GM21528 (cell line): ENCODE measurements around the gene SPATS2.

Source experiments
- ATAC-seq: cut with Tn5 transposase; IDR thresholded peaks from one replicate; pipeline ENCODE4 v1.9.1; 2021; ENCODE audit warnings: mild to moderate bottlenecking, moderate library complexity; ENCODE audit not compliant: unreplicated experiment, low FRiP score

SPATS2 gene

DNA sequence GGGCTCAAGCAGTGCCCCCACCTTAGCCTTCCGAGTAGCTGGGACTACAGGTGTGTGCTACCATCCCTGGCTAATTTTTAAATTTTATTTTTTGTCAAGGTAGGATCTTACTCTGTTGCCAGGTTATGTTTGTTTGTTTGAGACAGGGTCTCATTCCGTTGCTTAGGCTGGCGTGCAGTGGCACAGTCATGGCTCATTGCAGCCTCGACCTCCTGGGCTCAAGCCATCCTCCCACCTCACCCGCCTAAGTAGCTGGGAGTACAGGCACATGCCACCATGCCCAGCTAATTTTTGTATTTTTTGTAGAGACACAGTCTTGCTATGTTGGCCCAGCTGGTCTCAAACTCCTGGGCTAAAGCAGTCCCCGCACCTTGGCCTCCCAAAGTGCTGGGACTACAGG is 88.2 kb downstream of the SPATS2 start:
- no peak for ATAC-seq

GRCh38 chr12:49456131-49456679 is 88.9 kb downstream of the SPATS2 start:
- ATAC-seq: no peak

GRCh38 chr12:49458816-49459215 is 91.6 kb downstream of the SPATS2 start:
- ATAC-seq: no peak

- no peak for ATAC-seq
These were observed 94.0 kb downstream of the SPATS2 start for GRCh38 chr12:49461221-49461620.

DNA sequence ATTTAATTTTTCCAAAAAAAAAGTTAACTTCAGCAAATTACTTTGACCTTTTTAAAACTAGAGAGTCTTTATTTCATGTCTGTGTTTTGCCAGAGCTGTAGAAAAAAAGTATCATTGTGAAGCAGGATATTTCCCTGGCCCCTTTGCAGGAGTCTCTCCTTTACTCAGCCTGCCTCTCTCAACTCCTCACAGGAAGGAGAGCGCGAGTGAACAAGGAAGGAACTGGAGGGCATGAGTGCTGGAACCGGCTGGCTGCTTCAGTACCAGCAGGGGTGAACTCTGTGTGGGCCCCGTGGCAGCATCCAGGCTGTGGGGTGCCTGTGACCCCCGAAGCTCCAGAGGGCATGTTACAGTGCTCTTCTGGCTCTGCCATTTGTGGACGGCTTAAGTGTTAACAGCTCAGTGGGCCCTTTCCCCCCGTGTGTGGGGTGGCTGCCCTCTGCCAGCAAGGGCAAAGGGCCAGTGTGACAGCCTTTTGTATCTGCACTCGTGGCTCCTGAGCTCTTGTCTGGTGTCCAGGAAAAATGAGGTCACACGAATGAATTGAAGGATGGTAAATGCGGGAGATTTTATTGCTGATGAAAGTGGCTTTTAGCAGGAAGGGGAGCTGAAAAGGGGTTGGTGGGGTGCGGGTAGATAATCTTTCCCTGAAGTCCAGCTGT is 95.0 kb downstream of the SPATS2 start:
- no peak for ATAC-seq

DNA sequence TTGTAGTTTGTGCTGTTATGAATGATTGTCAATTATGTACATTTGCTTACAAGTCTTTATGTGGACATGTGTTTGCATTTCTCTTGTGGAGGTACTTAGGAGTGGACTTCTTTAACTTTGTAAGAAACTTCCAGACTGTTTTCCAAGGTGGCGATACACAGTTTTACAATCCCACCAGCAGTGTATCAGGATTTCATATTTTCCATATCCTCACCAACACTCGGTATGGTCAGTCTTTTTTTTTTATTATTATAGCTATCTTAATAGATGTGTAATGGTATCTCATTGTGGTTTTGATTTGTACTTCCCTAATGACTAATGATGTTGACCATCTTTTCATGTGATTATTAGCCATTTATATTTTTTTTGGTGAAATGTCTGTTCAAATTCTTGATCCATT is 97.9 kb downstream of the SPATS2 start:
- no peak for ATAC-seq

DNA sequence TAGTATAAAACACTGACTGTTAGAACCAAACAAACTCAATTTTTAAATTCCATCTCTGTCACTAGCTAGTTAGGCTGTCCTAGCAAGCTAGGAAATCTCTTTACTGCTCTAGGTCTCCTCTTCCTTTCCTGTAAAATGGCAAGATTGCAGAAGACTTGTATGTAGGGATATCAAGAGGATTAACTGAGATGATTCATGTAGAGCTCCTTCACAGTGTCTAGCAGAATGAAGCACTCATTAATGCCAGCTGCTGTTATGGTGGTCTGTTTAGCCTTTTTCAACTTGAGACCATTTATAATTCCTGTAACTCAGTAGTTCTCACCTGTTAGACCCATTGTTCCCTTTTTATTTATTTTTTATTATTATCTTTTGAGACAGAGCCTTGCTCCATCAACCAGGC is 103.7 kb downstream of the SPATS2 start:
- no peak for ATAC-seq

- no peak for ATAC-seq
These were observed 104.3 kb downstream of the SPATS2 start for GRCh38 chr12:49471557-49471956.

DNA sequence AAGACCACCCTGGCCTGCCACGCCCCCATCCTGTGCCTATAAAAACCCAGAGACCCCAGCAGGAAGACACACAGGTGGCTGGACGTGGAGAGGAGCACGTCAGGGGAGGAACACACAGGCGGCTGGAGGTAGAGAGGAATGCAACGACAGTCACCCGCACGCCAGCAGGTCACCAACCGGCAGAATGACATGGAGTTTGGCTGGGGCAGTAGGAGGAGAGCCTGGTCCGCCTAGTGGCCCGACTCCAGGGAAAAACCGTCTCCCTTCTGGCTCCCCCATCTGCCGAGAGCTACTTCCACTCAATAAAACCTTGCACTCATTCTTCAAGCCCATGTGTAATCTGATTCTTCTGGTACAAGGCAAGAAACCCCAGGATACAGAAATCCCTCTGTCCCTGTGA is 108.8 kb downstream of the SPATS2 start:
- no peak for ATAC-seq

GRCh38 chr12:49478949-49479664 is 111.8 kb downstream of the SPATS2 start:
- ATAC-seq: no peak

DNA sequence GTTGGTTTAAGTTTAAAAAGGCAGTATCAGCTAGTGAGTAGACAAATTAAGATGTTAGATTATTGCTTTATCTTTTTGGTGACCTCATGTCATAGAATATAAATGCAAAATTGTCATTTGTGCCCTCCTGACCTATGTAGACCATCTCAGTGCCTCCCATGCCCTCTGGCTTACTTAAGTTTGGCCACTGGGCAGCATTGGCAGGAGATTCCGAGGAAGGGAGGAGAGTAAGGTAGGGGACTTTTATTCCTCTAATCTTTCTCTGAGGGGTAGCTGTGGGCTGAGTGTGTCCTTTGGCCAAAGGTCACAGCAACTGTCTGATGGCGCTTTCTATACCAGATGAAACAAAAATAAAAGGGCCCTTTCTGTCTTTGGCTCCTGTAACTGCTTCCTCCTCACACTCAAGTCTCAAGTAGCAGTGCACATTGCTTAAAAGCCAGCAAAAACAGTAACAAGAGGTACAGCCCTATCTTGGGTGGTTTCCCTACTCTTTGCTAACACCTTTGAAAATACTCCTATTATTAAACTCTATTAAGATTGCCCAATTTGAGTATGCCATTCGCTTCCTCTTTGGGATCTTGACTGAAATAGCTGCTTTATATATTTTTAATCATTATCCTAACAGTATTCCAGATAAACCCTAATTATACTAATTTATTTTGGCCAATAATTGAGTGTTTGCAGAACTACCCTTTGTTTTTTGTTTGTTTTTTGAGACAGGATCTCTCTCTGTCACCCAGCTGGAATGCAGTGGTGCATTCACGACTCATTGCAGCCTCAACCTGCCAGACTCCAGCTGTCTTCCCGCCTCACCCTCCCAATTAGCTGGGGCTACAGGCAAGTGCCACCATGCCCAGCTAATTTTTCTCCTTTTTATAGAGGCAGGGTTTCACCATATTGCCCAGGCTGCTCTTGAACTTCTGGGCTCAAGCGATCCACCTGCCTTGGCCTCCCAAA is 115.1 kb downstream of the SPATS2 start:
- no peak for ATAC-seq

- ATAC-seq: no peak
These were observed 116.4 kb downstream of the SPATS2 start for GRCh38 chr12:49483619-49484018.

GRCh38 chr12:49487605-49488004 is 120.3 kb downstream of the SPATS2 start:
- no peak for ATAC-seq

- ATAC-seq: no peak
These were observed 121.9 kb downstream of the SPATS2 start for GRCh38 chr12:49489154-49489553.

DNA sequence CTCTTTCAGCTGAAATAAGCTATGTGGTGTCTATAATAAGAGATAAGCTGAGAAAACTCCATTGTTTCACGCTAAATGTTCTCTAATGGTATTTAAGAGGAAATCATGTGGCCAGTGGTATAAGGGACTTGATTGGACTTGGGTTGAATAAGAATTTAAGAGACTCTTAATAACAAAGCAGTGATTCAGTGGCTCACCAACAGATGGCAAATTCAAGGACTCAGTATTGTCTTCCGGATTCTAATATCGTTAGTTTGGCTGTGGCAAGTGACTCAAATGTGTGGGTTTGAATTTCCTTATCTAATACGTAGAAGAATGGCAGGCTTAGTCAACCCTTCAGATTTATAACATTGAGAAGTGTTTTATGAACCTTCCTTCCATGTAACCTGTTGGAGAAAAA is 122.5 kb downstream of the SPATS2 start:
- no peak for ATAC-seq

- ATAC-seq: no peak
These were observed 124.6 kb downstream of the SPATS2 start for GRCh38 chr12:49491823-49492222.

DNA sequence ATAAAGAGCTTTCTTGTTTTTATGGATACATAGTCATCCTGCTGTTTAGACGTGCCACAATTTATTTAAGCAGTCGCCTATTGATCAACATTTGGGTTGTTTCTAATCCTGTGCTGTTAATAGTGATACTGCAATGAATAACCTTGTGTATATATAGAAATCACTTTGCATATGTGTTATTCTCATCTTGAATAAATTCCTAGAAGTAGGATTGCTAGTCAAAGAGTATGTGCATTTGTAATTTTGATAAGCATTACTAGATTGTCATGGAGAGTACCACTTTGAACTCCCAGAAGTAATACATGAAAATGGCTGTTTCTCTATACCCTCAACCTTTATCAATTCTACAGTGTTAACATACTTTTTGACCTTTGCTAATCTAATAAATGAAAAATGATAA is 126.6 kb downstream of the SPATS2 start:
- no peak for ATAC-seq

- ATAC-seq: no peak
These were observed 129.4 kb downstream of the SPATS2 start for GRCh38 chr12:49496417-49497360.

DNA sequence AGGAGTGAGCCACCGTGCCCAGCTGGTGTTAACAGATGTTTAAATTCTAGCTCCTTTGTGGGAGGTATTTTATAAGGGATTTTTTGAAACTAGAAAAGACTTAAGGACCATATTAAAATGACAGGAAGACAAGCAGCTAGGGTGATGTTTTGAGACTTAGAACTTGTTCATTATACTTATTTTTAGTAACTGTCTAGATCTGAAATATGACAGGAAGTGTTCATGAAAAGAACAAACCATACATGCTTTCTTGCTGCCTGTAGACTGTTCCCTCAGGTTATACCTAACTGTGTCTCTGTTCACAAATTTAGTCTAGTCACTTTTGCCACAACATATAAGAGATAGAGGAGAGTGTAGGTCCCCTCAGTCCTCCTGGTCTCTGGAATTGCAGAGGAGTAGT is 134.6 kb downstream of the SPATS2 start:
- ATAC-seq: no peak

DNA sequence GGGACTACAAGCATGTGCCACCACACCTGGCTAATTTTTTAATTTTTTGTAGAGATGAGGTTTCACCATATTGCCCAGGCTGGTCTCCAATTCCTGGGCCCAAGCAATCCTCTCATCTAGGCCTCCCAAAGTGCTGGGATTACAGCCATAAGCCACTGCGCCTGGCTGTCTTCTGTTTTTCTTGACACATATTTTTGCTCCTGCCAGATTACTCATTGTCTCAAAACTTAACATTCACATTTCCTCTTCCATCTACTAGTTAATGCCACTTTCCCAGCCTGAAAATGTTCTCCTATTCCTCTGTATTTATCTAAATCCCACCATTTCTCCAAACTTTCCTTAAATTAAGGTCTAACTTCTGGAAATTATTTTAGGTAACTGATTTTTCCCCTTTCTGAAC is 135.3 kb downstream of the SPATS2 start:
- ATAC-seq: no peak
